IMR-90 (cell line): Measurements from ENCODE around the gene TANGO2. TPM values are rescaled to one million over a fixed set of nuclear protein-coding genes. Genes with fewer than 3 reads are reported as not detected.

Source experiments
- ATAC-seq: fragments of 200-7000 bp; cut with Tn5 transposase; 2 replicates; pipeline ENCODE4 v1.9.1; 2020; ENCODE audit warnings: low read depth, mild to moderate bottlenecking, moderate library complexity
- BruUV-seq: library from RNA; stranded (reverse); fragments of 400-500 nt; replicated peaks from 2 replicates; lab custom pipeline; 2021; lab: Mats Ljungman, UMichigan
- CTCF ChIA-PET: fragments of 300-600 bp; formaldehyde crosslinking; extraction: SDS; loops from one replicate; lab custom pipeline; 2021; ENCODE audit warnings: antibody characterized with exemption; lab: Yijun Ruan, JAX
- POLR2A ChIA-PET: fragments of 300-600 bp; sonication (Branson Sonifier 250); formaldehyde crosslinking; loops from one replicate; lab custom pipeline; 2022; ENCODE audit warnings: antibody characterized with exemption; ENCODE audit not compliant: unreplicated experiment; lab: Charles Lee
- DNase-seq: peaks from one replicate; pipeline ENCODE4 v3.0.0; 2013
- H2AFZ ChIP-seq: replicated peaks from 2 replicates; pipeline ENCODE3; 2013; ENCODE audit warnings: low read length, mild to moderate bottlenecking; ENCODE audit not compliant: poor library complexity
- H2AK5ac ChIP-seq: 2 replicates; pipeline ENCODE4 v1.6.1; 2013; ENCODE audit warnings: low read depth, low read length, inconsistent platforms
- H2AK9ac ChIP-seq: replicated peaks from 2 replicates; pipeline ENCODE3; 2013; ENCODE audit warnings: mild to moderate bottlenecking, low read depth, low read length, moderate library complexity; ENCODE audit not compliant: poor library complexity
- H2BK120ac ChIP-seq: 2 replicates; pipeline ENCODE4 v1.6.1; 2013; ENCODE audit warnings: low read depth, low read length, inconsistent platforms
- H2BK15ac ChIP-seq: 3 replicates; pipeline ENCODE4 v1.6.1; 2013; ENCODE audit warnings: low read depth, low read length, inconsistent platforms
- H2BK20ac ChIP-seq: 2 replicates; pipeline ENCODE4 v1.6.1; 2013; ENCODE audit warnings: low read depth, mild to moderate bottlenecking, inconsistent platforms, low read length, moderate library complexity
- H2BK5ac ChIP-seq: 2 replicates; pipeline ENCODE4 v1.6.1; 2013; ENCODE audit warnings: mild to moderate bottlenecking, low read depth, low read length, inconsistent platforms; ENCODE audit not compliant: poor library complexity, severe bottlenecking
- H3K14ac ChIP-seq: replicated peaks from 2 replicates; pipeline ENCODE4 v1.6.1; 2013; ENCODE audit warnings: low read depth, low read length, inconsistent platforms
- H3K18ac ChIP-seq: 2 replicates; pipeline ENCODE4 v1.6.1; 2013; ENCODE audit warnings: low read depth, low read length, control low read depth
- H3K23ac ChIP-seq: 2 replicates; pipeline ENCODE4 v1.6.1; 2013; ENCODE audit warnings: low read depth, low read length, inconsistent platforms
- H3K27ac ChIP-seq: 2 replicates; pipeline ENCODE4 v1.5.1; 2013; ENCODE audit warnings: mild to moderate bottlenecking, control low read depth, low read length; ENCODE audit not compliant: insufficient read depth
- H3K27me3 ChIP-seq: 2 replicates; pipeline ENCODE4 v1.6.1; 2013; ENCODE audit warnings: low read length; ENCODE audit not compliant: control insufficient read depth, insufficient read depth
- H3K36me3 ChIP-seq: 2 replicates; pipeline ENCODE4 v1.6.1; 2013; ENCODE audit warnings: low read length, mixed read lengths; ENCODE audit not compliant: control insufficient read depth, insufficient read depth
- H3K4ac ChIP-seq: 2 replicates; pipeline ENCODE4 v1.6.1; 2013; ENCODE audit warnings: low read depth, low read length, inconsistent platforms
- H3K4me1 ChIP-seq: 2 replicates; pipeline ENCODE4 v1.6.1; 2013; ENCODE audit warnings: low read length, mixed read lengths; ENCODE audit not compliant: control insufficient read depth, insufficient read depth
- H3K4me2 ChIP-seq: 2 replicates; pipeline ENCODE4 v1.6.1; 2013; ENCODE audit warnings: low read depth, mild to moderate bottlenecking, control low read depth, low read length, moderate library complexity
- H3K4me3 ChIP-seq: 2 replicates; pipeline ENCODE4 v1.5.1; 2013; ENCODE audit warnings: low read depth, mild to moderate bottlenecking, control low read depth, low read length, moderate library complexity; ENCODE audit not compliant: insufficient read depth
- H3K56ac ChIP-seq: 2 replicates; pipeline ENCODE4 v1.6.1; 2013; ENCODE audit warnings: low read length, inconsistent platforms; ENCODE audit not compliant: insufficient read depth; ENCODE audit errors: extremely low read depth
- H3K79me1 ChIP-seq, 2 experiments: 2 replicates each; pipeline ENCODE4 v1.6.1; 2013; ENCODE audit warnings: low read length in 2 of 2, inconsistent platforms in 1 of 2, low read depth in 1 of 2
- H3K9ac ChIP-seq: 2 replicates; pipeline ENCODE4 v1.6.1; 2013; ENCODE audit warnings: low read depth, low read length, control low read depth
- H3K9me1 ChIP-seq: 2 replicates; pipeline ENCODE4 v1.6.1; 2013; ENCODE audit warnings: low read length, inconsistent platforms; ENCODE audit not compliant: insufficient read depth
- H3K9me3 ChIP-seq: 2 replicates; pipeline ENCODE4 v1.6.1; 2013; ENCODE audit warnings: low read length; ENCODE audit not compliant: control insufficient read depth, insufficient read depth
- H4K20me1 ChIP-seq: 2 replicates; pipeline ENCODE4 v1.6.1; 2013; ENCODE audit warnings: low read length, inconsistent platforms; ENCODE audit not compliant: insufficient read depth
- H4K5ac ChIP-seq: 2 replicates; pipeline ENCODE4 v1.6.1; 2013; ENCODE audit warnings: mild to moderate bottlenecking, low read depth, low read length, control low read depth
- H4K8ac ChIP-seq, 2 experiments: 2 replicates each; pipeline ENCODE4 v1.6.1; 2013; ENCODE audit warnings: low read depth in 2 of 2, low read length in 2 of 2, control low read depth in 1 of 2, inconsistent platforms in 1 of 2
- H4K91ac ChIP-seq: 2 replicates; pipeline ENCODE4 v1.6.1; 2013; ENCODE audit warnings: low read depth, low read length, inconsistent platforms; ENCODE audit not compliant: insufficient read depth
- BHLHE40 ChIP-seq: fragments of 150-350 bp; IDR thresholded peaks from 2 replicates; pipeline ENCODE4 v1.6.1; 2016; ENCODE audit warnings: mild to moderate bottlenecking, low read depth, low read length
- CEBPB ChIP-seq: IDR thresholded peaks from 2 replicates; pipeline ENCODE4 v1.6.1; 2012; ENCODE audit warnings: low read depth, low read length, improper control_type of control experiment
- CHD1 ChIP-seq: IDR thresholded peaks from 2 replicates; pipeline ENCODE4 v1.6.1; 2012; ENCODE audit warnings: low read depth, low read length, improper control_type of control experiment
- CTCF ChIP-seq: conservative IDR thresholded peaks from 2 replicates; pipeline ENCODE4 v1.5.1; 2012; ENCODE audit warnings: mild to moderate bottlenecking, low read depth, low read length, improper control_type of control experiment
- ELK1 ChIP-seq: fragments of 150-350 bp; IDR thresholded peaks from 2 replicates; pipeline ENCODE4 v1.6.1; 2016; ENCODE audit warnings: low read depth, mild to moderate bottlenecking, low read length, moderate library complexity, borderline replicate concordance
- FOS ChIP-seq: fragments of 150-350 bp; IDR thresholded peaks from 2 replicates; pipeline ENCODE4 v1.6.1; 2016; ENCODE audit warnings: low read depth, low read length
- MAFK ChIP-seq: IDR thresholded peaks from 2 replicates; pipeline ENCODE4 v1.6.1; 2012; ENCODE audit warnings: low read depth, low read length, improper control_type of control experiment
- MAZ ChIP-seq: IDR thresholded peaks from 2 replicates; pipeline ENCODE4 v1.6.1; 2012; ENCODE audit warnings: low read depth, mild to moderate bottlenecking, low read length, improper control_type of control experiment, moderate library complexity, borderline replicate concordance
- MXI1 ChIP-seq: IDR thresholded peaks from 2 replicates; pipeline ENCODE4 v1.6.1; 2012; ENCODE audit warnings: low read depth, mild to moderate bottlenecking, low read length, moderate library complexity, borderline replicate concordance
- NFE2L2 ChIP-seq: fragments of 150-350 bp; IDR thresholded peaks from 2 replicates; pipeline ENCODE4 v1.6.1; 2016; ENCODE audit warnings: low read depth, mild to moderate bottlenecking, low read length
- POLR2A ChIP-seq: IDR thresholded peaks from 2 replicates; pipeline ENCODE4 v1.6.1; 2012; ENCODE audit warnings: mild to moderate bottlenecking, low read depth, low read length
- RAD21 ChIP-seq: IDR thresholded peaks from 2 replicates; pipeline ENCODE4 v1.6.1; 2012; ENCODE audit warnings: low read length, improper control_type of control experiment
- RCOR1 ChIP-seq: IDR thresholded peaks from 2 replicates; pipeline ENCODE4 v1.6.1; 2012; ENCODE audit warnings: mild to moderate bottlenecking, low read length, improper control_type of control experiment; ENCODE audit not compliant: insufficient replicate concordance
- RFX5 ChIP-seq: IDR thresholded peaks from 2 replicates; pipeline ENCODE4 v1.8.0; 2012; ENCODE audit warnings: low read depth, mild to moderate bottlenecking, low read length, moderate library complexity
- SMC3 ChIP-seq: fragments of 150-350 bp; IDR thresholded peaks from 2 replicates; pipeline ENCODE4 v1.6.1; 2016; ENCODE audit warnings: low read depth, mild to moderate bottlenecking, antibody characterized with exemption, low read length, moderate library complexity
- USF2 ChIP-seq: fragments of 150-350 bp; IDR thresholded peaks from 2 replicates; pipeline ENCODE4 v1.6.1; 2017; ENCODE audit warnings: mild to moderate bottlenecking, antibody characterized with exemption, low read length, low read depth
- WGBS, 2 experiments: methylation state at CpG; one replicate each; pipeline versions ENCODE4 v1.1.5 to v1.1.7; 2013; ENCODE audit warnings: missing lambda C conversion rate in 2 of 2; ENCODE audit not compliant: insufficient read length in 1 of 2; ENCODE audit errors: extremely low coverage in 2 of 2; 5-methylcytosine and 5-hydroxymethylcytosine counted together
- dilution Hi-C: fragments of 300-500 bp; cut with HindIII; formaldehyde crosslinking; loops from one replicate; pipeline ENCODE4 v1.14.3; 2018; ENCODE audit warnings: low sequenced_read_pairs; ENCODE audit not compliant: unreplicated experiment
- in situ Hi-C: fragments of 300-500 bp; cut with MboI; formaldehyde crosslinking; loops from 3 replicates; pipeline ENCODE4 v1.14.3; 2019; ENCODE audit warnings: low sequenced_read_pairs, inconsistent platforms, mixed read lengths
- intact Hi-C: fragments of 100-400 bp; cut with micrococcal nuclease; formaldehyde crosslinking; loops from 2 replicates; pipeline ENCODE4 v1.10.0; 2022
- polyA plus RNA-seq, 3 experiments: library from polyadenylated mRNA; depleted of rRNA; stranded (reverse); fragments of >200 nt; gene quantifications; 2 replicates each; pipeline ENCODE4 v1.2.3, GENCODE V29; 2012; ENCODE audit warnings: low replicate concordance in 1 of 3
- total RNA-seq: library from RNA; depleted of rRNA; stranded (reverse); fragments of >200 nt; gene quantifications from 2 replicates; pipeline ENCODE4 v1.2.3, GENCODE V29; 2012

Gene TANGO2
- total and polyA plus RNA-seq, 2 of the 4 experiments (the other 2 are of a cell fraction): 45.1 to 75.1 TPM

- ATAC-seq (peak; percentile 49), DNase-seq (no peak)
- Histone ChIP-seq H3K56ac (no peak overlapping the region), H2AFZ (no peak overlapping the region), H3K18ac (no peak overlapping the region), H4K20me1 (peaks cover 62% of the 10 kb centered on the region), H3K36me3 (peaks cover 25% of the 10 kb centered on the region), H3K27me3 (no peaks in the 10 kb centered on the region), H4K91ac (no peak overlapping the region), H3K9me1 (peaks cover 20% of the 10 kb centered on the region), H2AK9ac (no peak overlapping the region), H3K4me1 (peaks cover 3% of the 10 kb centered on the region; the same call in 1 of the 2 replicates), H2BK5ac (no peak overlapping the region), H2BK15ac (no peak overlapping the region), H3K9me3 (no peaks in the 10 kb centered on the region), H3K4me3 (no peak overlapping the region), H2BK120ac (no peak overlapping the region), H2BK20ac (no peak overlapping the region), H2AK5ac (no peak overlapping the region), H3K4ac (no peak overlapping the region), H3K23ac (no peak overlapping the region), H4K8ac (no peak overlapping the region), H3K27ac (no peak overlapping the region), H3K4me2 (no peak overlapping the region), H3K14ac (no peak overlapping the region), H3K79me1 (peaks cover 15 to 67% of the 10 kb centered on the region in 2 experiments), H3K9ac (no peak overlapping the region), H4K5ac (no peak overlapping the region)
- in situ Hi-C loops (no loop called here), intact Hi-C loops (no loop called here), dilution Hi-C loops (no loop called here)
- ChIA-PET CTCF (interaction anchor here (0.6 kb wide), 1 partner anchor 410 kb away, joined by 5 read pairs; no protein-coding TSS in a partner anchor), POLR2A (no interaction called here)
- 77% methylated on average over 8 of the region's 14 CpGs; no CpG with 5 or more reads in 1 of the 2 experiments for WGBS, 2 experiments
- no TSS peak for BruUV-seq
- TF ChIP-seq ELK1 (no peak), BHLHE40 (no peak), FOS (no peak), CTCF (no peak), RFX5 (no peak), CHD1 (no peak), NFE2L2 (no peak), CEBPB (no peak), MXI1 (no peak), RAD21 (no peak), RCOR1 (no peak), MAFK (no peak), MAZ (no peak), SMC3 (no peak), USF2 (no peak), POLR2A (no peak)
Observed at GRCh38 chr22:20033045-20033706, 12.3 kb downstream of the TANGO2 start.
